Mucosa of gallbladder (tissue), 1 donor: ENCODE data around the gene PSMG4. TPM values are rescaled to one million over a fixed set of nuclear protein-coding genes. Genes with fewer than 3 reads are reported as not detected.

Experiments used
- DNase-seq: peaks from one replicate; pipeline ENCODE4 v3.0.0-alpha.2; 2020; ENCODE audit warnings: low spot score
- total RNA-seq: library from RNA; stranded (reverse); gene quantifications from one replicate; pipeline ENCODE4 v1.2.1, GENCODE V29; 2021
- donor health status: DM: no; HTN: no; CAD: no.

Gene PSMG4, protein sequence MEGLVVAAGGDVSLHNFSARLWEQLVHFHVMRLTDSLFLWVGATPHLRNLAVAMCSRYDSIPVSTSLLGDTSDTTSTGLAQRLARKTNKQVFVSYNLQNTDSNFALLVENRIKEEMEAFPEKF
- total RNA-seq: 19.3 TPM

GRCh38 chr6:3258720-3259490 lies at the start of gene PSMG4:
Gene PSMG4 (plus strand): TSS chr6:3258947. CDS start chr6:3259023, 76 bp downstream.
- DNase-seq: peak; percentile 95

- peak; percentile 65 for DNase-seq
Observed at GRCh38 chr6:3209114-3210023, 49.4 kb upstream of the PSMG4 start.

DNA sequence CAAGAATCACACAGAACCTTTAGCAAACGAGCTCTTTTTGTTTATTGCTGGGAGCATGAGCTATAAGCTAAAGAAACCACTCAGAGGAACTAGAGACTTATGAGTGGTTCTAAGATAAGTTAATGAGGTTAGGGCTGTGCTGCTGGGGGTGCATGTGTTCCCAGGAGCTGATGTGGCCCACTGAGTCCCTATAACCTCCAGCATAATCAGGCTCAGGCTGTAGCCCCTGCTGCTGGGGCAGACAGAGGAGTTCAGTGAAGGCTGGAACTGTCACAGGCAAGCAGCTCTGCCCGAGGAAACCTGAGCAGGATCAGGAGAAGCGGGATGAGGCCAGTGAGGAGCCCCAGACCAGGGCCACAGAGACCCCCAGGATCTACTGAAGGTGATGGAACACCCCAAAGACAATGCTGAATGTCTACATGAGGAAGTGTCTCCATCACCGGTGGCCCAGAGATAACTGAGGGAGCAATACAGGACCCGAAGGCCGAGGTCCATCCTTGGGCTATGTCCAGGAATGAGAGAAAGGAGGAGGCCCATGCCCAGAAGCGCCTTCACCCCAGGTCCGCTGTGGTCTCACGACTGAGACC lies 48.6 kb upstream of the PSMG4 start:
- no peak for DNase-seq

GRCh38 chr6:3211681-3212080 lies 47.1 kb upstream of the PSMG4 start:
- peak; percentile 53 for DNase-seq

DNA sequence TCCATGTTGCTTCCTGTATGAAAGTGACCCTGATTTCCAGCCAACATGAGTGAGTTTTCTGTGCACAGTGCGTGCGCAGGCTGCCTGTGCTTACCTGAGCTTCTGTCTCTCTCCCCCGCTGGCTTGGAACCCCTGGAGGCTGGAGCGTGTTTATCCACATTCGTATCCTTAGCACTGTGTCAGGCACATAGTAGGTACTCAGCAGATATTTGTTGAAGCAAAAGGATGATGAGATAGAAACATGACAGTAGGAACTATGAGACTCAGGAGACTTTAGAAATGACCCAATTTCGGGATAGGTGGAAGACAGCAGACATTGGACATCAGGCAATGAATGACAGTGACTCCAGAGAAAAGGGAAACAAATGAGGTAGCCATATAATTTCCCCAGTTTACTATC lies 46.5 kb upstream of the PSMG4 start:
- DNase-seq: no peak

DNA sequence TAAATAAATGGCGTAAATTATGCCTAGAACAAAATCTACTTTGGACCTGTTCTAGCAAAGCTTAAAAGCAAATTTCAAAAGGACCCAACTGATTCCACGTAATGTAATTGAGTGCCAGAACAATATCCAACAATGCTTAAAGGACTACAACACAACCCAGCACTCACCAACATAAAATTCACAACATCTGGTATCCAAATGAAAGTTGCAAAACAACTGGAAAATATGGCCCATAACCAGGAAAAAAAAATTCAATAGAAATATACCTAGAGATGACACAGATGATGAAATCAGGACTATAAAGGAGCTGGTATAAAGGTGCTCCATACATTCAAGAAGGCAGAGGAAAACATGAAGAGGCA lies 45.4 kb upstream of the PSMG4 start:
- no peak for DNase-seq

DNA sequence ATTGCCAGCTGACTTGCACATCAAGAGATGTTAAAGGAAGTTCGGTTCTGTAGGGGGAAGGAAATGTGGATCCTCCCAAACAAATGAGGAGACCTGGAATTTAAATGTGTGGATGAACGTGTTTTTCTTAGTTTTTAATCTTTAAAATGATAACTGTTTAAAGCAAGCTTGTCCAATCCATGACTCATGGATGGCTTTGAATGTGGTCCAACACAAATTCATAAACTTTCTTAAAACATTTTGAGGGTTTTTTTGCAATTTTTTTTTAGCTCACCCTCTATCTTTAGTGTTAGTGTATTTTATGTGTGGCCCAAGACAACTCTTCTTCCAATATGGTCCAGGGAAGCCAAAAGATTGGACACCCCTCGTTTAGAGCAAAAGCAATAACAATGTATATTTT lies 43.8 kb upstream of the PSMG4 start:
- DNase-seq: no peak

- DNase-seq: no peak
Observed at GRCh38 chr6:3217286-3217685, 41.5 kb upstream of the PSMG4 start.

- no peak for DNase-seq
Observed at GRCh38 chr6:3218266-3218665, 40.5 kb upstream of the PSMG4 start.

DNA sequence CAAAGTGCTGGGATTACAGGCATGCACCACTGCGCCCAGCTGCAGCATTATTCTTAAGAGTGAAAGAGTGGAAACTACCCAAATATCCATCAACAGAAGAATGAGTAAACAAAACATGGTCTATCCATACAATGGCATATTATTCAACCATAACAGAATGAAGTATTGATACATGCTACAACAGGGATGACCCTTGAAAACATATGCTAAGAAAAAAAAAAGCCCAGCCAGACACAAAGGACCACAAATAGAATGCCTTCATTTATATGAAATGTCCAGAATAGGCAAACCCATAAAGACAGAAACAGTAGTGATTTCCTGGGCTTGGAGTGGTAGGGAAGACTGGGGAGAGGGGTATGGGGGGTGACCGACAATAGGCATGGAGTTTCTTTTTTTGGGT lies 38.4 kb upstream of the PSMG4 start:
- no peak for DNase-seq

- no peak for DNase-seq
Observed at GRCh38 chr6:3221578-3221977, 37.2 kb upstream of the PSMG4 start.

DNA sequence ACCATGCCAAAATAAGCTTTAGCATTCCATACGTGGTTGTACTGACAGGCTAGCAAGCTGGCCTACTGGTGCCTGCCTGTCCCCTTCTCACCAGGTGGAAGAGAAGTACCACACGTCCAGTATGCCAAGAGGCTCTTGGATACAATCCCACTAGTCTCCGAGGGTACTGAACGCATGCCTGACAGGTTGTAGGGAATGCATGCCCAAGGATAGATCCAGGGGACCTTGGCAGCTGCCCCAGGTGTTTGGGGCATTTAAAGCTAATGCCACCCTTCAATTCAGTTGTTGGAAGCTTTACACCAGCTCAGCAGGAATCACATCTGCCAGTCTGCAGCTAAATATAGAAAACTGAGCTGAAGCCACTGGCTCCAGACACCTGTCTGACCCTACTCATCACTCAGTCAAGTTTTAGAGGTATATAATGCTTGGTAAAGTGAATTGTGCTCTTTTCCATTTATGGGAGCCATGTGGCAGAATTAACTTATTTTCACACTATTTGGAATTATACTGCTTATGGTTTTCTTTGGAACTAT lies 36.2 kb upstream of the PSMG4 start:
- no peak for DNase-seq

DNA sequence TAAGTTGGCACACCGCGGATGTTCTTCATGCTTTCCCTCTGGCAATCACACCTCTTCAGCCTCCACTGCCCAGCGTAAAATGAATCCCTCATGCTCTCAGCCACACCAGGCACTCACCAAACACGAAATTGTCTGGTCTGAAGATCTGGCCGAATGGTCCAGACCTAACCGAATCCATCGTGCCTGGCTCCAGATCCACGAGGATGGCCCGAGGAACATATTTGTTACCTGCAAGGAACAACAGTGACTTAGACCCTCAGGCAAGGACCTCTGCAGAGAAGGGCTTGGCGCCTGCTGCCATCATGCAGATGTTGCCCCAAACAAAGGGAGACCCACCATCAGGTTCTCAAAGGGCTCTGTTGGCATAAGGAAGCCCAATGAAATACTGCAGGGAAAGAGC lies 32.7 kb upstream of the PSMG4 start:
- no peak for DNase-seq

DNA sequence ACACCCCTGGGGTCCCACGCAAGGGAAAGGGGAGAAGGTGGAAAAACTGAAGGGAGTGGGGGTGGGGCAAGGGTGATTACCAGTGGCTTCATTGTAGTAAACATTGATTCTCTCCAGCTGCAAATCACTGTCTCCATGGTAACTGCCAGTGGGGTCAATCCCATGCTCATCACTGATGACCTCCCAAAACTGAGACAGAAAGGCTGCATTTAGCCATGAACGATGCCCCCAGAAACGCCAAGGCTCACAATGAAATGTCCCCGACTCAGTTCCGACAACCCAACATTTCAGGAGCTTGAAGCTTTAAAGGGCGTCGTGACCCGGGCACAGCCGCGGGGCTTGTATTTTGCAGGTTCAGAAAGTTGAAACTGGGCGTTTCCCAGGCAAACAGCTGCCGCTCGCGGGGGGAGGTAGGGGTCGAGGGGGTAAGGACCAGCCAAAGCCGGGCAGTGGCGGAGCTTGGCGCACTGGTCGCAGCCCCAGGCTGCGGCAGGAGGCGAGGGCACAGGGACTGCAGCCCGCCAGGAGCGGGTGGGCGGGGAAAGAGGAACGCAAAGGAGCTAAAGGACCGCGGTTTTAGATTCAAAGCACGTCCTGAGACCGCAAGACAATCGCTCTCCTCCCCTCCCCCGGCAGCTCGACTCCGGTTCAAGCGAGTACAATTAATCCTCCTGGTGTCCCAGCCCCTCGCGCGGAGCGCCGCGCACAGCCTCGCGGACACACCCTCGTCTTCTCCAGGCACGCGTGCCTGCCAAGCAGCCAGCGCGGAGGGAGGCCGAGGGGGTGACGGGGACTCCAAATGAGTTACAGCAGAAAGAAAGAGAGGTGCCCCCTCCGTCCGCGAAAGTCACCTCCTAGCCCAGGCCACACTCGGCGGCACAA lies 32.0 kb upstream of the PSMG4 start:
- no peak for DNase-seq

DNA sequence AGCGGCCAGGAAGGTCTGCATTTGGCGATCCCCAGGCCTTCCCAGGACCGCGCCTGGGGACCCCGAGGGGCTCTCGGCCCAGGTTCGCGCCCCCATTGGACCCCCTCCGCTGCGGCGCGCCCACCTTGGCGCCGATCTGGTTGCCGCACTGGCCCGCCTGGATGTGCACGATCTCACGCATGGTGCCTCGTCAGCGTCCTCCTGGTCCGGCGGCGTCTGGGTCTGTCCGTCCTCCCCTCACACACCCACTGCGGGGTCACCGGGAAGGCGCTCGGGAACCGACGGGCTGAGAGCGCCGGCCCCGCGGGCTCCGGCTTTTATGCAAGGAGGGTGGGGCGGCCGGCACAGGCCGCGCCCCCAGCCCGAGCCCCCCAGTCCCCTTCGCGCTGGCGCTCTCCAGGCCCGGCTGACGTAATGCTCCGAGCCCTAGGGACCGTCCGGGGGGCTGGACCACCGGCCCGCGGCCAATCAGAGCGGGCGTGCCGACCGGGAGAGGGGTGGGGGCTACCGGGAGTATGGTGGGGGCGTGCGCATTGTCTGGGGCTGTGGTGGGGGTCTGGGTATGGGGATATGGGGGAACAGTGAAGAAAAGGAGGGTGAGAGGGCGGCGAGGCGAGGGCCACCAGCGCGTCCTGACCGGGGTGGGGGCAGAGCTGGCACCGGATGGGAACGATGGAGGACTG lies 31.2 kb upstream of the PSMG4 start, which contains the start of gene TUBB2B:
TUBB2B (minus strand) TSS at position 291 of the 683 bp plus-strand sequence; CDS start at position 181, 110 bp downstream.
- no peak for DNase-seq

GRCh38 chr6:3228046-3228671 lies 30.6 kb upstream of the PSMG4 start:
- DNase-seq: no peak

DNA sequence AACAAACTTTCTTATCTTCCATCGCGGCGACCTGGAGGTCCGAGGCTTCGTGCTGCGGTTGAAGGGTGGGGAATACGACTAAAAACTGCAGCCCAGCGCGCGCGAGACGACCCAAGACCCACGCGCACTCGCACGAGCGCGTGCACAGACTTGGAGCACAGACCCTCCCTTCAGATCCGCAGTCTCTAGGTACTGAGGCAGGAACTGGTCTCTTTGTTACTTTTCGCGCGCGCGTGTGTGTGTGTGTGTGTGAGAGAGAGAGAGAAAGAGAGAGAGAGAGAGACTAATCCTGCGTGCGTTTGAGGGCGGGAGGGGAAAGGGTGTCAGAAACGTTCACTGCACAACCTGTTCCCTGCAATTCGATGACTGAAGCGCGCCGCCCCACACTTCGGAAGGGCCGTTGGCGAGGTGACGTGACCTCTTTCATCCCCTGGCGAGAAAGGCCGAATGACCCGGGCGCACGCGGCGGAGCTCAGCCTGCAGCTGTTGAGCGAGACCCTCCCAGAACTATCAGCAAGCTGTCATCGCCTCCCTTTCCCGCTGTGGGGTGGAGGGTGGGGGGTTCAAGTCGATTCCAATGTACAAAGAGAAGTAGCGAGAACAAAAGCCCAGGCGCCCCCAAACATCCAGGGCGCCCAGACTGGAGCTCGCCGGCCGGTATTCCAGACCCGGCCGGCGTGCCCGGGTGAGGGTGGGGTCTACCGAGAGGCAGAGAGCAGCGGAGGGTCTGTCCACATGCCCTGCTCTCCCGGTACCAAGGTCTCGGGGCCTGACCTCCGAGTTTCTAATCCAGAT lies 29.8 kb upstream of the PSMG4 start:
- no peak for DNase-seq

DNA sequence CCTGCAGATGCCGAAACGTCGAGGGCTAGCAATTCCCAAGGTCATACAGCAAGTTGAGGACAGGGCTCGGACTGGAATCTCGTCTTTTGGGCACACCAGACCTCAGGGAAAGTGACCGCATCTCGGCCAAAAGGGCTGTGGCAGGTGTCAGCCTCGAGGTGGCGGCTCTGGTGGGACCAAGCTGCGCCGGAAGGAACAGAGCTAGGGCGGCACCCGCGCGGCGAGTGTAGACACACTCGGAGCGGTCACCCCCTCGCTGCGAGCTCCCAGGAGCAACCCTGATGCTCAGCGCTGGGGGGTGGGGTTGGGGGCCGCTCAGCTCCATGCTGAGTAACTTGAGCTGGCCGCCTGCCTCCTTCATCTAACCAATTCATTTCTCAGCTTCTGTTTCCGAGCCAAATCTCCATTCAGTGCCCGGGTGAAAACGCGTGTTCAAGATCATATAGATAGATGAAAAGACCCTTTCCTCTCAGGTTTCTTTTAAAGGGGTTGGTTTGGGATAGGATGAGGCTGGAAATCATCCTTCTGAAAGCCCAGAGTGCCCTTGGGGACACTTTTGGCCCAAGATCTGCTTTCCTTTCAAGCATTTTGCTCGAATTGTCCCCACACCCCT lies 29.1 kb upstream of the PSMG4 start:
- DNase-seq: no peak
